22Rv1 (cell line): ENCODE results near the gene SUZ12.

Experiments used
- ZFX ChIP-seq: fragments of 450-650 bp; IDR thresholded peaks from 2 replicates; pipeline ENCODE4 v1.6.1; 2017; ENCODE audit warnings: antibody characterized with exemption, borderline replicate concordance
- TF ChIP-seq, protein P1 (sequence below): fragments of 450-650 bp; IDR thresholded peaks from 2 replicates; pipeline ENCODE4 v1.5.1; 2017; ENCODE audit warnings: mild to moderate bottlenecking

DNA sequence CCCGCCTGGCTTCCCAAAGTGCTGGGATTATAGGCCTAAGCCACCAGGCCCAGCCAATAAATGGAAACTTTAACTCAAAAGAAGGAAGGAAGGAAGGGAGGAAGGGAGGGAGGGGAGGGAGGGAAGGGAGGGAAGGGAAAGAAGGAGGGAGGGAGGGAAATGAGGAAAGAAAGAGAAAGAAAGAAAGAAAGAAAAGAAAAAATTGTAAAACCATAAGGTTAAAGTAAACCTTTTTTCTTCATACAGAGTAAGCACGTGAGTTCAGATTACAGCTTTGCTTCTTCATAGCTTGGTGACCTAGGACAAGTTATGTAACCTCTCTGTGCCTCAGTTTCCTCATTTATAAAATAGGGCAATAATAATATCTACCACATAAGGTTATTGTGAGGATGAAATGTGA lies 96.4 kb downstream of the SUZ12 start:
- TF ChIP-seq, protein P1, sequence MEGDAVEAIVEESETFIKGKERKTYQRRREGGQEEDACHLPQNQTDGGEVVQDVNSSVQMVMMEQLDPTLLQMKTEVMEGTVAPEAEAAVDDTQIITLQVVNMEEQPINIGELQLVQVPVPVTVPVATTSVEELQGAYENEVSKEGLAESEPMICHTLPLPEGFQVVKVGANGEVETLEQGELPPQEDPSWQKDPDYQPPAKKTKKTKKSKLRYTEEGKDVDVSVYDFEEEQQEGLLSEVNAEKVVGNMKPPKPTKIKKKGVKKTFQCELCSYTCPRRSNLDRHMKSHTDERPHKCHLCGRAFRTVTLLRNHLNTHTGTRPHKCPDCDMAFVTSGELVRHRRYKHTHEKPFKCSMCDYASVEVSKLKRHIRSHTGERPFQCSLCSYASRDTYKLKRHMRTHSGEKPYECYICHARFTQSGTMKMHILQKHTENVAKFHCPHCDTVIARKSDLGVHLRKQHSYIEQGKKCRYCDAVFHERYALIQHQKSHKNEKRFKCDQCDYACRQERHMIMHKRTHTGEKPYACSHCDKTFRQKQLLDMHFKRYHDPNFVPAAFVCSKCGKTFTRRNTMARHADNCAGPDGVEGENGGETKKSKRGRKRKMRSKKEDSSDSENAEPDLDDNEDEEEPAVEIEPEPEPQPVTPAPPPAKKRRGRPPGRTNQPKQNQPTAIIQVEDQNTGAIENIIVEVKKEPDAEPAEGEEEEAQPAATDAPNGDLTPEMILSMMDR = no peak
- no peak for TF ChIP-seq ZFX
